Calu3 (cell line): ENCODE measurements around the gene ZXDC. TPM values are rescaled to one million over a fixed set of nuclear protein-coding genes. Genes with fewer than 3 reads are reported as not detected.

Source experiments
- BruUV-seq: library from RNA; stranded (reverse); fragments of 400-500 nt; replicated peaks from 2 replicates; lab custom pipeline; 2021; lab: Mats Ljungman, UMichigan
- CTCF ChIA-PET: fragments of 300-600 bp; sonication (Branson Sonifier 250); formaldehyde crosslinking; loops from one replicate; lab custom pipeline; 2022; ENCODE audit warnings: antibody characterized with exemption; lab: Charles Lee
- DNase-seq: peaks from one replicate; pipeline ENCODE4 v3.0.0; 2022
- H3K27ac Mint-ChIP-seq: one replicate; pipeline ENCODE4 v1.8.0; 2022; ENCODE audit warnings: mixed read lengths; ENCODE audit not compliant: unreplicated experiment
- H3K27me3 Mint-ChIP-seq: one replicate; pipeline ENCODE4 v1.8.0; 2022; ENCODE audit warnings: mixed read lengths; ENCODE audit not compliant: unreplicated experiment
- H3K36me3 Mint-ChIP-seq: one replicate; pipeline ENCODE4 v1.8.0; 2022; ENCODE audit warnings: mild to moderate bottlenecking, moderate library complexity, mixed read lengths; ENCODE audit not compliant: insufficient read depth, unreplicated experiment
- H3K4me1 Mint-ChIP-seq: one replicate; pipeline ENCODE4 v1.8.0; 2022; ENCODE audit warnings: mild to moderate bottlenecking, low read depth, mixed read lengths; ENCODE audit not compliant: unreplicated experiment
- H3K4me3 Mint-ChIP-seq: one replicate; pipeline ENCODE4 v1.8.0; 2022; ENCODE audit warnings: mild to moderate bottlenecking, low read depth, moderate library complexity, mixed read lengths; ENCODE audit not compliant: unreplicated experiment
- H3K9me3 Mint-ChIP-seq: one replicate; pipeline ENCODE4 v1.8.0; 2022; ENCODE audit warnings: low read depth, mixed read lengths; ENCODE audit not compliant: unreplicated experiment
- CTCF ChIP-seq: fragments of 200-600 bp; IDR thresholded peaks from one replicate; pipeline ENCODE4 v1.8.0; 2022; ENCODE audit warnings: antibody characterized with exemption; ENCODE audit not compliant: unreplicated experiment
- intact Hi-C: fragments of 100-400 bp; cut with micrococcal nuclease; formaldehyde crosslinking; loops from one replicate; pipeline ENCODE4 v1.10.0; 2022; ENCODE audit not compliant: unreplicated experiment
- total RNA-seq: library from RNA; stranded (reverse); gene quantifications from 2 replicates; pipeline ENCODE4 v1.2.3, GENCODE V29; 2022

The ZXDC gene
- total RNA-seq, 1 experiment from 2014 or later: 63.8 TPM

GRCh38 chr3:126417981-126418530, 57.6 kb downstream of the ZXDC start:
- CTCF ChIA-PET: no interaction called here
- DNase-seq: no peak
- no TSS peak for BruUV-seq
- Mint-ChIP-seq H3K9me3 (no peaks in the 10 kb centered on the region), H3K4me1 (peaks cover 10% of the 10 kb centered on the region), H3K27ac (no peak overlapping the region), H3K4me3 (no peak overlapping the region), H3K27me3 (peaks cover 1% of the 10 kb centered on the region), H3K36me3 (no peaks in the 10 kb centered on the region)
- TF ChIP-seq CTCF: no peak
- intact Hi-C loops: no loop called here

- Mint-ChIP-seq H3K27ac (no peak overlapping the region), H3K27me3 (peaks cover 7% of the 10 kb centered on the region), H3K36me3 (no peaks in the 10 kb centered on the region), H3K9me3 (no peaks in the 10 kb centered on the region), H3K4me1 (peaks cover 10% of the 10 kb centered on the region), H3K4me3 (no peak overlapping the region)
- CTCF ChIA-PET: no interaction called here
- intact Hi-C loops: no loop called here
- TF ChIP-seq CTCF: no peak
- no peak for DNase-seq
- BruUV-seq: no TSS peak
Measured at GRCh38 chr3:126417515-126417914, 58.2 kb downstream of the ZXDC start.

DNA sequence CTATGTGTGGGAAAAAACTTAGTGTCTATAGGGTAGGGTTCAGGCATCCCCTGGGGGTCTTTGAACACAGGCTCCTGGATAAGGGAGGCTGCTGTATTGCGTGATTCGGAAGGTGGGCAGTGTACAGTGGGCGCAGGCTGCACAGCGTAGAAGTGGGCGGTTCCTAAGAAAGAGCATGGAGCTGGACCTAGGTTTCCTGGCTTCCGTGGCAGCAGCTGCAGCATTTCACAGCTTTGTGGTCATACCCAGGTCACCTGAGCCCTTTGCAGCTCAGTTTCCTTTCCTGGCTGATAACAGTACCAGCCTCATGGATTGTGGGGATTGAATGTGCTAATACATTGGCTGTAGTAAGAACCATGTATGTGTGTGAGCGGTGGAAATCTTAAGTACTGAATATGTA, 58.7 kb downstream of the ZXDC start:
- H3K36me3 Mint-ChIP-seq: no peaks in the 10 kb centered on the region
- no peak overlapping the region for H3K27ac Mint-ChIP-seq
- H3K4me1 Mint-ChIP-seq: peaks cover 10% of the 10 kb centered on the region
- CTCF ChIA-PET: no interaction called here
- H3K4me3 Mint-ChIP-seq: no peak overlapping the region
- intact Hi-C loops: no loop called here
- no peak for TF ChIP-seq CTCF
- no peaks in the 10 kb centered on the region for H3K9me3 Mint-ChIP-seq
- H3K27me3 Mint-ChIP-seq: peaks cover 13% of the 10 kb centered on the region
- BruUV-seq: no TSS peak
- no peak for DNase-seq

GRCh38 chr3:126415661-126416591, 59.8 kb downstream of the ZXDC start:
- TF ChIP-seq CTCF: no peak
- no peaks in the 10 kb centered on the region for H3K36me3 Mint-ChIP-seq
- peaks cover 23% of the 10 kb centered on the region for H3K27me3 Mint-ChIP-seq
- H3K4me1 Mint-ChIP-seq: peaks cover 10% of the 10 kb centered on the region
- CTCF ChIA-PET: no interaction called here
- no TSS peak for BruUV-seq
- H3K4me3 Mint-ChIP-seq: no peak overlapping the region
- no peak for DNase-seq
- intact Hi-C loops: no loop called here
- no peaks in the 10 kb centered on the region for H3K9me3 Mint-ChIP-seq
- H3K27ac Mint-ChIP-seq: no peak overlapping the region
